GM18499 (cell line): ENCODE measurements around the gene PRR7.

Experiments used
- ATAC-seq: cut with Tn5 transposase; IDR thresholded peaks from one replicate; pipeline ENCODE4 v1.9.1; 2021; ENCODE audit warnings: moderate number of reproducible peaks; ENCODE audit not compliant: insufficient read depth, unreplicated experiment

The PRR7 gene

DNA sequence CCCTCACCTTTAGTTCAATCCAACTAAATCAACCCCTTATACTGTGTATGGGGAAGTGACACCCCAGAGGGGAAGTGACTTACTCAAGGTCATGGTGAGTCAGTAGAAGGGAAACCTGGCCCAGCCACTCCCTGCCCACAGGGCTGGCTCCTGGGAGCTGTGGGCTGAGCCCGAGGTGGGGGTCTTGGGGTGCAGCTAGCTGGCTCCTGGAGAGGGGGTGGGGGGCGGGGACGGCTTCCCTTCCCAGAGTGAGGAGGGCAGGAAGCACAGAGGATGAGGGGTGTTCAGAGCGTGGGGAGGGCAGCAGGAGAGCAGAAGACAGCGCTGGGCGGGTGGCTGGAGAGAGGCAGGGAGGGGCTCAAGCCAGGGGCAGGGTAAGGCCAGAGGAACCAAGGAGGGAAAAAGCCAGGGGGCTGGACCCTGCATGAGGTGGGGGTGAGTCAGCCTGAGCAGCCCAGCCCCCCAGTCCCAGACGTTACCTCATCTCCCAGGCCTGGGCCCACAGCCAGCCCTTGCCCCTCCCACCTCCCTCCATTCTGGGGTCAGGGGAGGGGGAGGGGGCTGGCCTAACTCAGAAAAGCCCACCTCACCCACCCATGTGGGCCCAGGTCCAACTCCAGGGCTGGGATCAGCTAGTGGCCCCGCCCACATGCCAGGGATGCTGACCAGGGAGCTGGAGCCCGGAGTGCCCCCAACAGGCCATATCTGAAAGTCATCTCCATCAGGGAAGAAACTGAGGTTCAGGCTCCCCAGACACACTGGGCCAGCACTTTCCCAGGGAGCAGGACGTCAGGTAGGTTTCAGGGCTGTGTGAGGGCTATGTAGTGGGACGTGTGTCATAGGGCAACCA, 48.0 kb downstream of the PRR7 start:
- no peak for ATAC-seq

- ATAC-seq, result no peak
These were observed 48.8 kb downstream of the PRR7 start for GRCh38 chr5:177495243-177496060.

- ATAC-seq, result no peak
These were observed 49.6 kb downstream of the PRR7 start for GRCh38 chr5:177496070-177496726.

DNA sequence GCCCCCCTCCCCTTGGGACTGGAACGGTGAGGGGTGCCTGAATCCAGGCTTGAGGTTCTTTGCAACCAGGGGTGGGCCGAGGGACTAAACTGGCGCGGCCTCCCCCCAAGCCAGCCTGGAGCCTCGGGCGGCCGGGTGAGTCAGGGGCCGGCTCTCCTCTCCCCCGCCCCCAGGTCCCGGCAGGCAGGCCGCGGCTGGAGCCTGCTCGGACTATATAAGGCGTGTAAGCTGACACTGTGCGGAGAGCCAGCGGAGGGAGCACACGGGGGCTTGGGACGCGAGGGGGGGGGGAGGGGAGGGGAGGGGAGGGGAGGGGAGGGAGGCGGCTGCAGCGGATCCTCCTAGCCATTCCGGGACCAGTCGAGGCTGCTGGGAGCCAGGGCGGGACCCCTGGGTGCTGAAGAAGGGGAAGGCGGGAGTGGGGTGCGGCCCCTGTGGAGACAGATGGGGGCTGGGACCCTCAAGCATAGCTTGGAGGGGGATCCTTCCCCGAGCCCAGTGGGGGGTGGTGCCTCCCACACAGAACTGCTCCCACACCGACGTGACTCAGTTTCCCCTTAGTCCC, 50.2 kb downstream of the PRR7 start:
- no peak for ATAC-seq

GRCh38 chr5:177497292-177498012, 50.8 kb downstream of the PRR7 start, which contains the start of gene PDLIM7:
Gene PDLIM7 (minus strand): TSS chr5:177497604. CDS start chr5:177496512, 1,092 bp downstream.
- ATAC-seq, result peak; percentile 37

GRCh38 chr5:177498013-177498787, 51.6 kb downstream of the PRR7 start:
- no peak for ATAC-seq

DNA sequence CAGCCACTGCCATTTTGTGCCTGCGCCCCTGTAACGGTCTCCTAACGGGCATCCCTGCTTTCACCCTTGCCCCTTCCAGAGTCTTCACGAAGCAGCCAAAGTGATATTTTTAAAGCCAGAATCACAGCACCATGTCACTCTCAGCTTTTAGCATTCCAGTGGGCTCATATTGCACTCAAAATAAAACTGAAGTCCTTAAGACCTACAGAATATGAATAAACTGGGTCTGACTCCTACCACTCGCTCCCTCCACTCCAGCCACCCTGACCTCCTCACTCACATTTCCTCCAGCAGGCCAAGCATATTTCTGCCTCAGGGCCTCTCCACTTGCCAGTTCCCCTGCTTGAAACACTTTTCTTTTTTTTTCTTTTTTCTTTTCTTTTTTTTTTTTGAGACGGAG, 53.2 kb downstream of the PRR7 start:
- no peak for ATAC-seq

DNA sequence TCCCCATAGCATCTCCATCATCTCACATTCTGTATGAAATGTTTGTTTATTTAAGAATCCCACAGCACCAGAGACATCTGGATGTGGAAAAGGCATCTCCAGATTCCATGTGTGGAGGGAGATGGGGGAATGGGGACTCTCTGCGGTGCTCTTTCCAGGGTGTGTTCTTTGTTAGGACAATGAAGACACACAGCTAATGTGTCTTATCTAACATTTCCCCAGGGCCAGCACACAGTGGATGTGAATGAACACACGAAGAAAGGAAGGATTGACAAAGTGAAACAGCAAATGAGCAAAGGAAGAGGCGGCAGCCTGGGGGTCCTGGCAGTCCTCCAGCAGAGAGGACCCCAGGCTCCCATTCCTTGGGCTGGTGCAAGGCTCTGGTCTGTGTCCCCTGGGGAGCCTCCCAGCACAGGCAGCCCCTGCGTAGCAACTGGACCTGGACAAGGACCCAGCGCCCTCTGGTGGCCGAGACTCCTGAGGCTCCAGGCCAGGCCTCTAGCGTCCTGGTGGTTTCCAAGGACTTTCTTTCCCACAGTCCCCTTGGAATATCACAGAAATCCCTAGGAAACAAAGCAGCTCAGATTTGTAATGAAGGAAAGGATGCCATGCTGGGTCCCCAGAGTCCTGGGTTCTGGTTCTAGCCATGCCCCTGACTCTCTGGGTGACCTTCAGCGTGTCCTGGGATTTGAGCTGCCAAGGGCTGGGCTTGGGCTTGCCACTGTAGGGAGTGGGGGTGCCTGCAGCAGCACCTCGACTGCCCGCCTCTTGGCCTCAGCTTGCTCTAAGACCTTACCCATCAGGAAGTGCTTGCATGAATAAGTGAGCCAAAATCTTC, 54.3 kb downstream of the PRR7 start:
- no peak for ATAC-seq

- no peak for ATAC-seq
These were observed 55.5 kb downstream of the PRR7 start for GRCh38 chr5:177501874-177502678.

DNA sequence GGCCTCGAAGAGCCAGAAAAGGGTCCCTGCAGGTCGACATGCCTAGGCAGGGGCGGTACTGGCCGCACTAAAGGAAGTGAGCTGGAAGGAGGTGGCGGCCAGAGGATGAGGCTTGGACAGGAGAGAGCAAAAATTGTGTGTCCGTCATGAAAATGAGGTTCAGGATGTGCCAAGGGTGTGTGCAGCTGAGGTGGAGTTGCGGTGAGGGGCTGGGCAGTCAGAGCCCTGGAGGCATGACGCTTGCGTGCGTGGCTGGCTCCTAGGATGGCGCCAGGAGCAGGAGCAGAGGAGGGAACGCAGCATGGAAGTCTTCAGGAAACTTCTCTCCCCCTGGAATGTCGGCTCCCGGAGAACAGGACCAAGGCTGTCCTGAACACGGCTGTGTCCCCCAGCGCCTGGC, 56.3 kb downstream of the PRR7 start:
- ATAC-seq, result no peak

GRCh38 chr5:177503351-177504085, 56.9 kb downstream of the PRR7 start:
- ATAC-seq, result no peak

DNA sequence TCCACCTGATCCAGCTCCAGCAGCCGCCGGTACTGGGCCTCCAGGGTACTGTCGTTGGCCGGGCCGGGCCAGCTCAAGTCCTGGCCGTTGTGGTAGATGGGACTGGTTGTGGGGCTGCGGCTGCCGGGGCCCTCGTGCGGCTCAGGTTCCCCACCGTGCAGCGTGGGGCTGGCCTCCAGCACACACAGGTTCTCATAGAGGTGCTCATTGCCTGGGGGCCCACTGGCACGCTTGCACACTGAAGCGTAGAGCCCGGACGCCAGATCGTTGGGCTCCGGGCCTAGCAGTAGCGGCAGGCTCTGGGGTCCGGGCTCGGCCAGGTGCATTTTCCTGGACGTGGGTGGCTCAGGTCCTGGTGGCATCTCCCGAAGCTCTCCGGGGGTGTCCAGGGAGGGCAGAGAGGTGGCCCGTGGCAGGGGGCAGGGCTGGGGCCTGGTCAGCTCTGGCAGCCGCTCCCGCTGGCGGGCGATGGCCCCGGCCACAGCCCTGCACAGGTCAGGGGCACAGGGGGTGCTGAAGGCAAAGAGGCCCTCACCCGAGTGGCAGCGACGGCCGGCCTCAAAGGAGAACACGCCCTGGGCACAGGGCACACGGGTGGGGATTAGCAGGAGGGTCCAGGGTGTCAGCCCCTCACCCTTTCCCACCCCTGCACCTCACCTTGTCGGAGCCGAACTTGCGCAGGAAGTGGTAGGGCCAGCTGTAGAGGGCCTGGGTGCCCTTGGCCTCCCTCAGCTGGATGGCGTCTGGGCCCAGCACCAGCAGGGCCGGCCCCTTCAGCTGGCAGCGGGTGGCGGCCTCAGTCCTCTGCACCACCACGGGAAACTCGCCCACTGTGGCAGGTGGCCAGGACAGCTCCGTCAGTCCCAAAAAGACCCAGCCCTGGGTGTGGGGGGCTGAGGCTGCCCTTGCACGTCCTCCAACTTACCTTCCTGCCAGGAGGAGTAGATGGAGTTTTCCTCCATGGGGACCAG, 57.8 kb downstream of the PRR7 start:
- ATAC-seq, result no peak

- ATAC-seq, result no peak
These were observed 58.5 kb downstream of the PRR7 start for GRCh38 chr5:177505075-177505474.
